ENCODE measurements around the gene PTPRC.

PTPRC gene

GRCh38 chr1:198677871-198678270, 39.0 kb downstream of the PTPRC start:
- no peak for DNase-seq

- peak in 1 of 2 experiments; percentile 25 for DNase-seq
Measured at GRCh38 chr1:198678301-198678836, 39.5 kb downstream of the PTPRC start.

GRCh38 chr1:198678901-198679329, 40.1 kb downstream of the PTPRC start:
- peak in 1 of 2 experiments; percentile 21 for DNase-seq

GRCh38 chr1:198679535-198680173, 40.8 kb downstream of the PTPRC start:
- DNase-seq: no peak

- no peak for DNase-seq
Measured at GRCh38 chr1:198680174-198680875, 41.5 kb downstream of the PTPRC start.

GRCh38 chr1:198681252-198681651, 42.4 kb downstream of the PTPRC start:
- no peak for DNase-seq

- DNase-seq: peak; percentile 46 to 85
Measured at GRCh38 chr1:198681831-198682759, 43.3 kb downstream of the PTPRC start.

GRCh38 chr1:198682850-198683249, 44.0 kb downstream of the PTPRC start:
- DNase-seq: no peak

GRCh38 chr1:198683449-198683848, 44.6 kb downstream of the PTPRC start:
- DNase-seq: no peak

- DNase-seq: no peak
Measured at GRCh38 chr1:198686069-198686728, 47.4 kb downstream of the PTPRC start.

- no peak for DNase-seq
Measured at GRCh38 chr1:198687429-198687828, 48.6 kb downstream of the PTPRC start.

- no peak for DNase-seq
Measured at GRCh38 chr1:198691063-198691462, 52.2 kb downstream of the PTPRC start.

GRCh38 chr1:198693321-198693720, 54.5 kb downstream of the PTPRC start:
- DNase-seq: no peak

- no peak for DNase-seq
Measured at GRCh38 chr1:198694542-198694941, 55.7 kb downstream of the PTPRC start.

- DNase-seq: no peak
Measured at GRCh38 chr1:198696211-198696610, 57.4 kb downstream of the PTPRC start.

GRCh38 chr1:198699167-198700015, 60.6 kb downstream of the PTPRC start:
- DNase-seq: peak; percentile 70 to 74

GRCh38 chr1:198700016-198700392, 61.2 kb downstream of the PTPRC start:
- no peak for DNase-seq

GRCh38 chr1:198700396-198700795, 61.6 kb downstream of the PTPRC start:
- no peak for DNase-seq

GRCh38 chr1:198701250-198701649, 62.4 kb downstream of the PTPRC start:
- no peak for DNase-seq

- DNase-seq: no peak
Measured at GRCh38 chr1:198701766-198702539, 63.1 kb downstream of the PTPRC start.

All from stimulated activated CD4-positive, alpha-beta T cell treated with anti-CD3 and anti-CD28 coated beads, Interleukin-4, amount 100 ng/mL, for 4 hours (primary cell).